NCI-H748 treated with DMSO at 0.1 percent for 48 hours (cell line): ENCODE data around the gene CTIF.
"Not testable (repeated sequence)": the region's sequence is repeated elsewhere in the genome, so short reads cannot be mapped to it uniquely, and the experiment has no call there.

Source experiments
- DNase-seq: peaks from one replicate; lab custom pipeline; 2025; lab: John Stamatoyannopoulos, UW

The CTIF gene

DNA sequence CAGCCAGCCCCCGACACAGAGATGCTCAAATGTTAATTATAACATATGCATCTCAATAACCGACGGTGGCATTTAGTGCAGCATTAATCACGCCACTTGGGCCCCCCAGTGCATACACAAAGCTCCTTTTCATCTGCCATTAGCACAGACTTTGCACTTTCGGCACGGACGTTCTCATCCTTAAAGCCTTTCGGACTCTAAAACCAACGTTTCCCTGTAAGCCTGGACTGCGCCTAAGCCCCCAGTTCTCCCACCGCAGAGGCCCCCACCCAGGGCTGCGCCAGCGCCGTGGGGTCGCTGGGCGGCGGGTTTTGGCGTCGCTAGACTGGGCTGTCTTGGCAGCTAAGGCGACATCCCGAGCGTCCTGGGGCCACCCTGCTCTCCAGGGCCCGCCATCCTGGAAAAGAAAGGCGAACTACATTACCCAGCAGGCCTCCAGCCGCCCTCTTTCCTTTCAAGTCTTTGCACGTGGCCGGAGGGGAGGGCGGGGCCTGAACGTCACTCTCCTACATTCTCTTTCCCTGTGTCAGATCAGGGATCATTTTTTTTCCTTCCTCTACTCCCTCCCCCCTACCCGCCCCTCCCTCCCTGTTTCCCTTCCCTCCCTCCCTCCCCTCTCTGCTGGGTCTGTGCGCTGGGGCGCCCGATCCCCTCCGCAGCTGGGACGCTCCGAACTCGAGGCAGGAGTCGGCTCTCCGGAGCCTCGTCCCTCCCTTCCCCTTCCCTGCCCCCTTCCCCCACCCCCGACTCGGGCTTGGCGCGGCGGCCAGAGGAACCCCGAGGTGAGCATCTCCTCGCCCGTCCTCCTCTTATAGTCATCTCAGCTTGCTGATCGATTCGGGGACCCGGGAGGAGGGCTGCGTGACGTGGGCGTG lies at the start of gene CTIF:
CTIF (plus strand) TSS at position 501 of the 875 bp plus-strand sequence. CDS start 80,535 bp downstream, outside the sequence.
- peak; percentile 96 for DNase-seq

DNA sequence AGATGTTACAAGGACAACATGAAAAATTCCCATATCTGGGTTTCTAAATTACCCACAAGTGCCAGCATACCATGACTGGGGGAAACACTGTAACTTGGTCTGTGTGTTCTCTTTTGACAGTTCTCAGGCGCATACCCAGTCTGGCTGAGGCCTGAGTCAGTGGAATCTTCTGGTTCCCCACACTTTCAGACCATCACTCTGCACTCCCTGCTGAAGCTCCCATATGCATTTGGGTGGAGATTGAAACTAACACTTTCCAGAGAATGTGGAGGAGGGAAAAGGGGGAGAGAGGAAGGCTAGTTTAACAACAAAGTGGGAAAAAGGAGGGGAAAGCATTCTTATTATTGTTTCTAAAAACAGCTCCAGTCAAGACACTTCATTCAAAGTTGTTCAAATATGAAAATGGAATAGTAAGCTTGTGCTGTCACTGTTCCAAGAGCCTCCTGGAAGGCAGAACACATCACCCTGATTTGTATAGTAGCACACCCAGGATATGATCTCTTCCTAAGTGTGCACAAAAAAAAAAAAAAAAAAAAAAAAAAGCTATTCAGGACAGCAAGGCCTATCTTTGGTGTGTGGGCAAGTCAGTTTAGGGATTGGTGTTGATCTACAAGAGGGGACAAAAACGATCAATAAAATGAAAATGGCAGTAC lies 48.1 kb upstream of the CTIF start:
- no peak for DNase-seq

DNA sequence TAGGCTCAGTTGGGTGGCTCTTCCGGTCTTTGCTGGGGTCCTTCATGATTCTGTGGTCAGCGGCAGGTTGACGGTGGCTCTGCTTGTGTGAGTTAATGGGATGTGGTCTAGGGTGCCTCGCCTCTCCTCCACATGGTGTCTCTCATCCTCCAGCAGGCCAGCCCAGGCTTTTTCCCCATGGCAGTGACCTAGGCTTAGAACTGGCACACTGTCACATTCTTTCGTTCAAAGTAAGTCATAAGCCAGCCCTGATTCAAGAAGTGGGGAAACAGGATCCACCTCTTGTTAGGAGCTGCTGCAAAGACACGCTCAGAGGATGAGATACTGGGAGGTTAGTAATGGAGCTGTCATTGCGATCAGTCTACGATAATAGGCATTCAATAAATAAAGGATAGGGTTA lies 46.0 kb upstream of the CTIF start:
- no peak for DNase-seq

DNA sequence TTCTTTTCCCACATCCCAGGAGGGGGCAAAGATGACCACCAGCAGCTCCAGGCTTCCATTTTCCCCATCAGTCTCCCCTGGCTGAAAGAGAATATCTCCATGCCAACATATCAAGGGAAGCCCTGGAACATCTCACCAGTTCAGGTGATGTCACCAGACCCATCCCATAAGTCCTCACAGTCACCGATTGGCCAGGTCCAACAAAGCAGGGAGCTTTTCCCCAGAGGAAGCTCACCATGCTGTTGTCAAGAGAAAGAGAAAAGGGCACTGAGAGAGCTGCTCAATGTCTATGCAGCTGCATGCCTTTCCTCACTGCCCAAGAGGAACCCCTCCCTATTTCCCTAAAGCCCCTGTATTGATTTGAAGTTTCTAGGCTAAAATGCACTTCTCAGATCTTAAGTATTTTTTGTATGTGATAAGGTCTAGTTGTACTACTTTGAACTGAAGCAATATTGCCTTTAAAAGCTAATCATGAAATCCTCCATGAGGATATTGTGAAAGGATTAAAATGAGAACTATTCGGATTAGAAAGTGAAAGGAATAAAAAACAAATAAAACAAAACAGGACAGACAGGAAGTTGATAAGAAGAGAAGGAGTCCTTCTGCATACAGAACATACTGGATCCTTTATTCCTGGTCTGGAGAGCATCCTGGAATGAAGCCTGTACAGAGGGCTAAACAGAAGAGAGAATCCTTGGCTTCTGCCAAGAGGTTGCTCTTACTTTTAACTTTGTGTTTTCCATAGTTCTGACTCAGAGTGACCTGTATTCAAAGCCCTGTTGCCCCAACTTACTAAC lies 45.2 kb upstream of the CTIF start:
- no peak for DNase-seq

DNA sequence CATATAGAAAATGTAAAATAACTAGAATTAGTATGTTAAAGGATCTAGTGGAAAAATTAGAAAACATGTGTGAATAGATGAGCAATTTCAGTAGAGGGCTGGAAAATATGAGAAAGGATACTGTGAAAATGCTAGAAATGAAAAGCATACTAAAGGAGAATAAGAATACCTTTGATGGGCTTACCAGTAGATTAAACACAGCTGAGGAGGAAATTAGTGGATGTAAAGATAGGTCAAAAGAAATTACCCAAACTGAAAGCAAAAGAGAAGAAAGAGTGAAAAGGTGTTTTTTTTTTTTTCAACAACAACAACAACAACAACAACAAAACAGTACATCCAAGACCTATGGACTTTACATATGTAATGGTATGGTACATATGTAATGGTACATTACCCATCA lies 41.0 kb upstream of the CTIF start:
- DNase-seq, result no peak

DNA sequence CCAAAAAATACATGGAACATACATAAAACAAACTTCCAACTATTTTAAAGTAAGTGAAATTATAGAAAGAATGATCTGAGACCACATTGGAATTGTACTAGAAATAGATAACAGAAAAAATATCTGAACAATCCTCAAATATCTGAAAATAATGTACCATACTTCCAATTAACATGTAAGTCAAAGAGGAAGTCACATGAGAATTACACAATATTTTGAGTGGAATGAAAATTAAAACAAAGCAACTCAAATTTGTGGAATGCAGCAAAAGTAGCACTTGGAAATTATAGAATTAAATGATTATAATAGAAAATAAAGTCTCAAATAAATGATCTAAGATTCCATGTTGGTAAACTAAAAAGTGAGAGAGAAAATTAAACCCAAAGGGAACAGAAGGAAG lies 38.3 kb upstream of the CTIF start:
- no peak for DNase-seq

DNA sequence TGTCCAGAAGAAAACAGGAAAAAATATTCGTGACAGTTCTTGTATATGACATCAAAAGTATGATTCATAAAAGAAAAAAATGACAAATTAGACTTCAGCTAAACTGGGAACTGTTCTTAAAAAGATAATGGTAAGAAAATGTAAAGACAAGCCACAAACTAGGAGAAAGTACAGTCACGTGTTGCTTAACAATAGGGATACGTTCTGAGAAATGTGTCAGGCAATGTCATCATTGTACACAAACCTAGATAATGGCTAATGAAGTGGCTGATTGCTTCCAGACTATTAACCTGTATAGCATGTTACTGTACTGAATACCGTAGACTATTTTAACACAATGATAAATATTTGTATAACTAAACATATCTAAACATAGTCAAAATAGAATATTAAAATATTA lies 35.9 kb upstream of the CTIF start:
- no peak for DNase-seq

DNA sequence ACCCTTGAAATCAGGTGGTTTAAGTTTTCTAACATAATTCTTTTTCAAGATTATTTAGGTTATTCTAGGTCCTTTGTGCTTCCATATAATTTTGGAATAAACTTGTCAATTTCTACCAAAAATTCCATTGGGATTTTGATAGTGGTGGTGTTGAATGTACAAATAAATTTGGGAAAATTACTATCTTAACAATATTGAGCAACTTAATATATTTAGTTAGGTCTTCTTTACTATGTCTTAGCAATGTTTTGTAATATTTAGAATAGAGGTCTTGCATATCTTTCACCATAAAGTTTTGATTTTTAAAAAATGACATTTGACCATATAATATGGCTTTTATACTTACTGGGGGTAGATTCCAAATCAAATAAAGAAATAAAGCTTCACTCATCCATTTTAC lies 34.0 kb upstream of the CTIF start:
- DNase-seq, result no peak

DNA sequence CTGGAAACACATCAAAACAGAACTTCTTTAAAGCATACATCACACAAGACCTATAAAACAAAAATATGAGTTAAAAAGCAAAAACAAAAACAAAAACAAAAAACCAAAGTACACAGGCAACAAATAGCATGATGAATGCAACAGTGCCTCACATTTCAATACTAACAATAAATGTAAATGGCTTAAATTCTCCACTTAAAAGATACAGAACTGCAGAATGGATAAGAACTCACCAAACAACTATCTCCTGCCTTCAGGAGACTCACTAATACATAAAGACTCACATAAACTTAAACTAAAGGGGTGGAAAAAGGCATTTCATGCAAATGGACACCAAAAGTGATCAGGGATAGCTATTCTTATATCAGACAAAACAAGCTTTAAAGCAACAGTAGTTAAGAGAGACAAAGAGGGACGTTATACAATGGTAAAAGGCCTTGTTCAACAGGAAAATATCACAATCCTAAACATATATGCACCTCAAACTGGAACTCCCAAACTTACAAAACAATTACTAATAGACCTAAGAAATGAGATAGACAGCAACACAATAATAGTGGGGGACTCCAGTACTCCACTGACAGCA lies 31.8 kb upstream of the CTIF start:
- DNase-seq, result not testable (repeated sequence)

DNA sequence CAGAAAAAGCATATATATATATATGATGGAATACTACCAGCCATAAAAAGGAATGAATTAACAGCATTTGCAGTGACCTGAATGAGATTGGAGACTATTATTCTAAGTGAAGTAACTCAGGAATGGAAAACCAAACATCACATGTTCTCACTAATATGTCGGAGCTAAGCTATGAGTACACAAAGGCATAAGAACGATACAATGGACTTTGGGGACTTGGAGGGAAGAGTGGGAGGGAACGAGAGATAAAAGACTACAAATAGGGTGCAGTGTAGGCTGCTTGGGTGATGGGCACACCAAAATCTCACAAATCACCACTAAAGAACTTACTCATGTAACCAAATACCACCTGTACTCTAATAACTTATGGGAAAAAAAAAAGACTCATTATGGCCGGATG lies 26.3 kb upstream of the CTIF start:
- not testable (repeated sequence) for DNase-seq

DNA sequence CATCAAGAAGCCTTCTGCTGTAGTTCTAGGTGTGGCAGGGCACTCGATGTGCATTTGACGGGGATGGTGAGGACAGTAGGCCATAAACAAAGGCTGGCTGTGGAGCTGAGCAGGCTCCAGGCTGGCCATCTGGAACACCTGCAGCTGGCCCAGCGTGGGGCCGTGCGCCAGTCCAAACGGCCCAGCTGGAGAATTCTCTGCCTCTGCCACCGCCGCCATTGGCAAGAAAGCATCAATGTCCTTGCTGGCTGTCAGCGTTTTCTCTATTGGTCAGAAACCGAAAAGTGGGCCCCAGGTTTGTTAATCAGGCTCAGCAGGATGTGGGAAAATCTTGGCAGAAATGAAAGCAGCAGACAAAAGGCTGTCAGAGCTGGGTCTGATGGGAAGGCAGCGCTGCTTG lies 24.0 kb upstream of the CTIF start:
- DNase-seq, result no peak

DNA sequence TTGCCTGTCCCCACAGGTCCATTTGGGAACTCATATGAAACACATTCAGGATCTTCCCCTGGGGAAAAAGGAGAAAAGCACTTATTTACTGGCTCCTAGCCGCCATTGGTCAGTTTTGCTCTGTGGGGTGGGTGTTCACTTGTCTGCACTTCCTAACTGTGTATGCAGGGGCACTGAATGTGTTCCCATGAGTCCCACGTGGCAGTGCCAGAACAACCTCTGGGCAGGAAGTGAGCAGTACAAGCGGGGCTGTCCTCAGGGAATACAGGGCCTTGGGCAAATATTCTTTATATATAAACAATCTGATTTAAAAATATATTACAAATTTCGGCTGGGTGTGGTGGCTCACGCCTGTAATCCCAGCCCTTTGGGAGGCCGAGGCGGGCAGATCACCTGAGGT lies 21.8 kb upstream of the CTIF start:
- no peak for DNase-seq

DNA sequence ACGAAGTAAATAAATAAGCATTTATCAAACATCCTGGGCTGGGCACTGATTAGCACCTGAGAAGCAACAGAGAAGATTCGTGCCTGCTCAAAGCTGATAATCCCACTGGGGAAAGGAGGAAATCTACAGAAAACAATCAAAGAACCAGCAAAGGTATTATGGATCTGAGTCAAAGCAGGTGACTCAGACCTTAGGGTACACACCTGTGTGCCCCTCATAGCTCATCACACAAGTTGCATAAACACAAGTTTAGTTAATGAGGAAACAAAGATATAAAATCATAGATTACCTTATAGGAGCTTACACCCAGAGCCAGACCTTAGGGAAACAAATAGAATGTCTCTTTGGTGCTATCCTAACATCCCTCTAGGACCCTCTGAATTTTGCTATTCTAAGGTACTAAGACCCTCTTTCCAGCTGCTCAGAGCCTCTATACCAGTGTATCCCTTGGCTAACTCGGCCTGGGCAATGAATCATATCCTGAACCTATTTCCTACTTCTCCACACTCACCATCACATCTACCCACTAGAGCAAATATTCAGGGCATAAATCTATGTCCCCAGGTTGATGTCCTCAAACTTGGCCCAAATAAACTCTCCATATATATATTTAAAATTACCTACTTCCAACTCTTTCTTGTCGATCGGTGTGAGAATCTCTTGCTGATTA lies 19.3 kb upstream of the CTIF start:
- DNase-seq, result no peak

DNA sequence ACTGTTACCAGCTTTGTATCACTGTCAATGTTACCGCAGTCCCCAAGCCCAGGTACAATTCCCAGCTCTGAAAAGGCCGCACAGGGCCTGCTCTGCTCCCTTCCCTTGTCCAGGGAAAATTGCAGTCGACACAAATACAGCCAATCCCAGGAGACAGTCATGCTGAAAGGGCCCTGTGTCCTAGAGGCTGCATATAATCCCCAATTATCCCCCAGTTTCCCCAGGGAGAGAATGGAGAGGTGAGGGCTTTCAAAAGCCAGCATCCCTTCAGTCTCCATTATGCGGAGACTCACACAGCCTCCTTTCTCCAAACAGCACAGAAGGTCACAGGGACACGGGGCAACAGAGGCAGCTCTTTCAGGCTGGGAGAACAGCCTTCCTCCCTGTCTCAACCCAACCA lies 17.1 kb upstream of the CTIF start:
- DNase-seq, result no peak

DNA sequence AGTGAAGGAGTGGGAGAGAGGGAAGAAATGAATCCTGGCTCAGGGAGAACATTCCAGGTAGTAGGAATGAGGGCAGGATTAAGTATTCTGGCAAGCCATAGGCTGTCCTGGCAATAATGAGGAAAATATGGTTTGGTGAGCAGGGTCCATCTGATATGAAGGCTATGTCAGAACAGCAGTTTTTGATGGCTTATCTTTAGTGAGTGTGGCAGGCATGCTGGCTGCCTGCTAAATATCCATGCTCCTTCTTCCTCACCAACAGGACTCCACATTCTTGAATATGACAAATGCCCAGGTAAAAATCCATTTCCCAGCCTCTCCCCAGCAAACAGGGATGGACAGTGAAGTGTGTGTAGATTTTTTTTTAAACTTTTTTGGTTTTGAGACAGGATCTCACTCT lies 13.2 kb upstream of the CTIF start:
- no peak for DNase-seq

DNA sequence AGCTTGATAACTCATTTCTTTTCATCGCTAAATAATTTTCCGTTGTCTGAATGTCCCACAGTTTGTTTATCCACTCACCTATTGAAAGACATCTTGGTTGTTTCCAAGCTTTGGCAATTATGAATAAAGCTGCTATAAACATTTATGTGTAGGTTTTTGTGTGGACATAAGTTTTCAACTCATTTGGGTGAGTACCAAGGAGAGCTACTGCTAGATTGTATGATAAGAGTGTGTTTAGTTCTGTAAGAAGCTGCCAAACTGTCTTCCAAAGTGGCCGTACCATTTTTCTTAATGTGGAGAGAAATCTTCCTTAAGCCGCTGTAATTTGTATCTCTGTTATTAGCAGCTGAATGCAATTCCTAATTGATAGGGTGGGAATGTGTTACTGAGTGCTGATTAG lies 11.4 kb upstream of the CTIF start:
- no peak for DNase-seq

DNA sequence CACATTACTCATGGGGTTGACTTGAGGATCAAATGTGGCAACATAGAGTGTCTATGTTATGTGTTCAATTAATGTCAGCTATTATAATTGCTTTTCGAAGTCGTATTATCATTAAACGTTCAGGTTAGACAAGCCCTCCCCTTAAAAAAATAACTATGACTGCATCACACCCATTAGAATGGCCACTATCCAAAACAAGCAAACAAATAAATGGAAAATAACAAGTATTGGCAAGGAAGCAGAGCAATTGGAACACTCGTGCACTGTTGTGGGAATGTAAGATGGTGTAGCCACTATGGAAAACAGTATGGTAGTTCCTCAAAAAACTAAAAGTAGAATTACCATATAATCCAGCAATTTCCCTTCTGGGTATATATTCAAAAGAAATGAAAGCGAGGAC lies 10.0 kb upstream of the CTIF start:
- no peak for DNase-seq

DNA sequence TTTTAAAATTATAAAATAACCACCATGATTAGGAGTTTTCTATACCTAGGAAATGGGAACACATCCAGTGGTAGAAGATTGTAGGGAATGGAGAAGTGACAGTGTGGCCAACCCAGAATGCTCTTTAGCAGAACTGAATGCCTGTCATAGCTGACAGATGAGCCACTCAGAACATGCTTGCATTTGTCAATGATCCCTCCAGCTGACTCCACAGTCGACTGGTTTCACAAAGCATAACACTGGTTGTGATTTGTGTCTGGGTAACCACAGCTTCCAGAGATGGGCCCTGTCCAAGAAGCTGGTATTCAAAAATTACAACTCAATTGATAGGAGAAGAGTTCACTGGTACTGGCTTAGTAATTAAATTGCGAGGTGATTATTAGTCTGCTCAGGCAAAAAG lies 9.0 kb upstream of the CTIF start:
- DNase-seq, result no peak

DNA sequence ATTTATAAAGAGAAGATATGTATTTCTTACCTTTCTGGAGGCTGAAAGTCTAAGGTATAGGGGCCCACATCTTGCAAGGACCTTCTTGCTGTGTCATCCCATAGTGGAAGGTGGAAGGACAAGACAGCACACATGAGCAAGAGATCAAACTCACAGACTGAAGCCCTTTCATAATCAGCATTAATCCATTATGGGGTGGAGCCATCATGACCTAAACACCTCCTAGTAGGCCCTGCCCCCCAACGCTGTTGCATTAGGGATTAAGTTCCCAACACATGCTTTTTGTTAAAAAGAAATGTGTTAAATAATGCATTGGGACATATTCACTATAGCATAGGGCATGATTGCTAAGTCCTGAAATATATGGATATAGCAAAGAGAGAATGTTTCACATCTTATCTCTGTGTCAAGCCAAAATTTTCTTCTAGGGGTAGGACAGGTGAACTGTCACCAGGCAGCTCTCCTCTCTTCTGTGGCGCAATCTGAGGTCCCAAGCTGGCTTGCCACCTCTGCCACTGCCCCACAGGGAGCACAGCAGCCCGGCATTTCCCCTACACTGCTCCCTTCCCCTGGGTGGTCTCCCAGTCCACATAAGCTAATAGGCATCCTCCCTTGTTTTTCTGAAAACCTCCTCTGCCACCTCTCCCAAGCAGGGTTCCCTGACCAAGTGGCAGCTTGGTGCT lies 8.3 kb upstream of the CTIF start:
- no peak for DNase-seq

DNA sequence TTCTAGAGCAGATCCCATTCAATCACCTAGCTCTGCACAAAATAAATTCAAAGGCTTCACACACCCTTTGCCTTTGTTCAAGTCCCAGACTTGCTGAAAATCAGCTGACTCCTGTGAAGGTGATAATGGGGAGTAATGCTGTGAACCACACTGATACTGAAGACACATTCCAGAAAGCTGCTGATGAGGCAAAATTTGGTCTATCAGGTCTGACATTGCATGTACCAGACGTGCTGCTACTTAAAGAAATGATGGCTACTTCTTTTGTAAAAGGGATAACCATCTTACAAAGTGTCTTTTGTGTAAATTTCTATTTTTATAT lies 7.8 kb upstream of the CTIF start:
- no peak for DNase-seq

DNA sequence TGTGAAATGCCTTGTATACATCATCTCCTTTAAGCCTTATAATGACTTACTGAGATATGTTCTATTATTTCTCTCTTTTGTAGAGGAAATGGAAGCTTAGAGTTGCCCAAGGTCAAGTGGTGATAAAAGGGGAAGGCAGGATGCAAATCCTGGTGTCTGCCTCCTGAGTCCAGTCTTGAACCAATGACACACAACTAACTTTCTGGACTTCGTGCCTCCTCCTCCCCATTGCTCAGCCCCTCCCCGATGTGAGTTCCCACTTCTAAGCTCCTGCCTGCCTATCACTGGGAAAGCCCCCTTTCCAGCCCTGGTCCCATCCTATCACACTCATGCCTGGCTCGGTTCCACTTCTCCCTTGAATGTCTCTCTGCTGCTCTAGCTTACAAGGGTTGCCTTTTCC lies 6.9 kb upstream of the CTIF start:
- DNase-seq, result no peak
